Esophagus muscularis mucosa (tissue), 4 donors: ENCODE results near the gene PYHIN1. TPM values are rescaled to one million over a fixed set of nuclear protein-coding genes. Genes with fewer than 3 reads are reported as not detected.

ENCODE experiments used
- DNase-seq: peaks from one replicate; pipeline ENCODE4 v3.0.0-alpha.2; 2017; ENCODE audit errors: extremely low spot score
- H3K27ac ChIP-seq, 4 donors: fragments of 200-600 bp; sonication (generic); replicated peaks in 1 of 4; 1 replicate in 3 of 4; 2 replicates in 1 of 4; pipeline ENCODE4 v1.5.1; 2016 to 2019; ENCODE audit warnings: mild to moderate bottlenecking in 1 of 4
- H3K27me3 ChIP-seq, 4 donors: fragments of 200-600 bp; sonication (generic); one replicate each; pipeline versions ENCODE4 v1.5.1 to v1.6.0; 2016 to 2019
- H3K36me3 ChIP-seq, 4 donors: fragments of 200-600 bp; sonication (generic); one replicate each; pipeline ENCODE4 v1.5.1; 2016 to 2019
- H3K4me1 ChIP-seq, 4 donors: fragments of 200-600 bp; sonication (generic); one replicate each; pipeline ENCODE4 v1.5.1; 2016 to 2019
- H3K4me3 ChIP-seq, 4 donors: fragments of 200-600 bp; sonication (generic); 1 replicate in 2 of 4; 2 replicates in 2 of 4; pipeline ENCODE4 v1.5.1; 2016 to 2019; ENCODE audit warnings: mild to moderate bottlenecking in 4 of 4, moderate library complexity in 1 of 4
- H3K9me3 ChIP-seq, 4 donors: fragments of 200-600 bp; sonication (generic); 1 replicate in 3 of 4; 2 replicates in 1 of 4; pipeline ENCODE4 v1.5.1; 2016 to 2019
- EP300 ChIP-seq: sonication (generic); formaldehyde crosslinking; IDR thresholded peaks from one replicate; pipeline ENCODE4 v1.6.1; 2017; ENCODE audit warnings: antibody characterized with exemption
- POLR2A ChIP-seq: fragments of 450-650 bp; IDR thresholded peaks from one replicate; pipeline ENCODE4 v1.6.1; 2017; ENCODE audit warnings: antibody characterized with exemption, moderate library complexity, mild to moderate bottlenecking, low read depth
- POLR2AphosphoS5 ChIP-seq, 2 donors: sonication (generic); formaldehyde crosslinking; IDR thresholded peaks; one replicate each; pipeline ENCODE4 v1.6.1; 2017; ENCODE audit warnings: antibody characterized with exemption in 2 of 2
- WGBS: methylation state at CpG from one replicate; pipeline ENCODE4 v1.1.5; 2018; 5-methylcytosine and 5-hydroxymethylcytosine counted together
- intact Hi-C: fragments of 100-400 bp; cut with DNase I; formaldehyde crosslinking; loops from one replicate; pipeline ENCODE4 v1.15.1; 2023
- total RNA-seq, 4 donors: library from RNA; depleted of rRNA; stranded (reverse); fragments of >200 nt; gene quantifications; one replicate each; pipeline versions ENCODE4 v1.1.0 to v1.2.1, GENCODE V29; 2016
- TF ChIP-seq, protein P1 (sequence below), 3 experiments: fragments of 200-600 bp in 2 of 3; fragments of 450-650 bp in 1 of 3; sonication (generic) in 2 of 3; IDR thresholded peaks; one replicate each; pipeline ENCODE4 v1.5.1; 2017 to 2019; ENCODE audit warnings: antibody characterized with exemption in 3 of 3, mild to moderate bottlenecking in 2 of 3, moderate library complexity in 1 of 3

The PYHIN1 gene
- total RNA-seq, 4 donors from 2014 or later, result 1.2 to 1.3 TPM; not detected in 2

DNA sequence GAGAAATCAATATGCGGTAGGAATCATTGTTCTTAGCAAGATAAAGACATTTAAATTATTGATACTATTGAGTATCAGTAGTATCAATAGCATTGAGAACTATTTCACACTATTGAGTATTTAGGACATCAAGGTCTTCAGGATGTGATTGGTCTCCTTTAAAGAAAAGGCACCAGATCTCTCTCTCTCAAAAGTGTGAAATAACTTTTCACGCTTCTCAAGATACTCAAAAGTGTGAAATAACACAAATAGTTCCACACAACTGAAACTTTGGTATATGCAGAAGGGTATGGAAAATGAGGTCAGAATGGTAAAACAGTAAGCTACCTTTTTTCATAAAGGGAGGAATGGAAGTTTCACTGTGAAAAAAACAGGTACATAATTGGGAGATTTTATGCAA, 6.7 kb upstream of the PYHIN1 start:
- TF ChIP-seq POLR2A (no peak), EP300 (no peak), POLR2AphosphoS5 (IDR thresholded peaks at IDR 0.05) (no peak)
- TF ChIP-seq, protein P1, sequence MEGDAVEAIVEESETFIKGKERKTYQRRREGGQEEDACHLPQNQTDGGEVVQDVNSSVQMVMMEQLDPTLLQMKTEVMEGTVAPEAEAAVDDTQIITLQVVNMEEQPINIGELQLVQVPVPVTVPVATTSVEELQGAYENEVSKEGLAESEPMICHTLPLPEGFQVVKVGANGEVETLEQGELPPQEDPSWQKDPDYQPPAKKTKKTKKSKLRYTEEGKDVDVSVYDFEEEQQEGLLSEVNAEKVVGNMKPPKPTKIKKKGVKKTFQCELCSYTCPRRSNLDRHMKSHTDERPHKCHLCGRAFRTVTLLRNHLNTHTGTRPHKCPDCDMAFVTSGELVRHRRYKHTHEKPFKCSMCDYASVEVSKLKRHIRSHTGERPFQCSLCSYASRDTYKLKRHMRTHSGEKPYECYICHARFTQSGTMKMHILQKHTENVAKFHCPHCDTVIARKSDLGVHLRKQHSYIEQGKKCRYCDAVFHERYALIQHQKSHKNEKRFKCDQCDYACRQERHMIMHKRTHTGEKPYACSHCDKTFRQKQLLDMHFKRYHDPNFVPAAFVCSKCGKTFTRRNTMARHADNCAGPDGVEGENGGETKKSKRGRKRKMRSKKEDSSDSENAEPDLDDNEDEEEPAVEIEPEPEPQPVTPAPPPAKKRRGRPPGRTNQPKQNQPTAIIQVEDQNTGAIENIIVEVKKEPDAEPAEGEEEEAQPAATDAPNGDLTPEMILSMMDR (IDR thresholded peaks at IDR 0.05), result no peak
- Histone ChIP-seq H3K36me3 (no peaks in the 10 kb centered on the region), H3K9me3 (peaks cover 0 to 14% (median 10%) of the 10 kb centered on the region in 4 donors), H3K4me1 (no peaks in the 10 kb centered on the region), H3K27ac (no peak overlapping the region), H3K4me3 (no peak overlapping the region), H3K27me3 (no peaks in the 10 kb centered on the region)
- 65% methylated on average over 2 of the region's 2 CpGs for WGBS
- no peak for DNase-seq
- intact Hi-C loops, result no loop called here

- WGBS, result 69% methylated on average over 5 of the region's 5 CpGs
- Histone ChIP-seq H3K36me3 (no peaks in the 10 kb centered on the region), H3K27ac (no peak overlapping the region), H3K4me1 (no peaks in the 10 kb centered on the region), H3K9me3 (peaks cover 0 to 10% (median 9%) of the 10 kb centered on the region in 4 donors), H3K4me3 (no peak overlapping the region), H3K27me3 (no peaks in the 10 kb centered on the region)
- intact Hi-C loops, result no loop called here
- DNase-seq, result no peak
- TF ChIP-seq EP300 (no peak), POLR2A (no peak), POLR2AphosphoS5 (IDR thresholded peaks at IDR 0.05) (no peak)
- TF ChIP-seq, protein P1 (IDR thresholded peaks at IDR 0.05), result no peak
Observed at GRCh38 chr1:158930504-158930903, 848 bp upstream of the PYHIN1 start.

DNA sequence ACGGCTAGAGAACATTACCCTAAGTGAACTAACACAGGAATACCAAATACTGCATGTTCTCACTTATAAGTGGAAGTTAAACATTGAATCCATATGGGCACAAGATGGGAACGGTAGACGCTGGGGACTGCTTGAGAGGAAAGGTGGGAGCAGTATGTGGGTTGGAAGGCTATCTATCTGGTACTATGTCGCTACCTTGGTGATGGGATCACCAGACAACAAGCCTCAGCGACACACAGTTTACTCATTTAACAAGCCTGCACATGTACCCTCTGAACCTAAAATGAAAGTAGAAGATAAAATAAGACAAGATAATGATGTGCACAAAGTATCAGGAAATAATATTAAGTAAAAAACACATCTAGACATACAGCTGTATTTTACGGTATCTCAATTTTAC, 819 bp downstream of the PYHIN1 start:
- Histone ChIP-seq H3K27me3 (no peaks in the 10 kb centered on the region), H3K36me3 (no peaks in the 10 kb centered on the region), H3K4me3 (peak overlapping the region in 1 of 4 donors; percentile 23), H3K9me3 (peaks cover 0 to 5% (median 4%) of the 10 kb centered on the region in 4 donors), H3K27ac (no peak overlapping the region), H3K4me1 (no peaks in the 10 kb centered on the region)
- no peak for DNase-seq
- 88% methylated on average over 6 of the region's 6 CpGs for WGBS
- TF ChIP-seq POLR2AphosphoS5 (IDR thresholded peaks at IDR 0.05), result no peak
- no peak for TF ChIP-seq EP300
- TF ChIP-seq POLR2A, result no peak
- TF ChIP-seq, protein P1 (IDR thresholded peaks at IDR 0.05), result no peak
- intact Hi-C loops, result no loop called here

- no peak for DNase-seq
- TF ChIP-seq POLR2A (no peak), EP300 (no peak), POLR2AphosphoS5 (IDR thresholded peaks at IDR 0.05) (no peak)
- TF ChIP-seq, protein P1 (IDR thresholded peaks at IDR 0.05), result no peak
- no peaks in the 10 kb centered on the region for H3K4me1 ChIP-seq
- no peak overlapping the region for H3K4me3 ChIP-seq
- WGBS, result 46% methylated on average over 1 of the region's 1 CpG
- intact Hi-C loops, result no loop called here
- no peak overlapping the region for H3K27ac ChIP-seq
- H3K27me3 ChIP-seq, result no peaks in the 10 kb centered on the region
- H3K36me3 ChIP-seq, result no peaks in the 10 kb centered on the region
- H3K9me3 ChIP-seq, result no peaks in the 10 kb centered on the region
Observed at GRCh38 chr1:158933621-158934020, 2.3 kb downstream of the PYHIN1 start.

DNA sequence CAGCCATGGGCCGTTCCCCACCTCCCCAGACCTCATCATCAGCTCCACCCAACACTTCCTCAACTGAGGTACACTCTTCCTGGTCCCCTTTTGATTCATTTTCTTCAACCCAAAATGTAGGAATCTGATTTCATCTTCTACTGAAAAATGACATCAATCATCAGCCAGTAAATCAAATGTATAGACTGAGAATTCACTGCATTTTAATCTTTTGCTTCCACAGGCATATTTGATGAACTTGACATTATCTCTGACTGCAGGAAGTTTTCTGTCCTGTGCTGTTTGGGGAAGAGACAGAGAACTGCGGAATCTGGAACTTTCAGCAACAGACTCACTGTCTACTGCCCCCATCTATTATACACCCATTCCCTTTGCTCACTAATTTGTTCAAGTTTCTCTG, 7.8 kb downstream of the PYHIN1 start:
- H3K4me3 ChIP-seq, result no peak overlapping the region
- H3K4me1 ChIP-seq, result no peaks in the 10 kb centered on the region
- intact Hi-C loops, result no loop called here
- WGBS, result 78% methylated on average over 2 of the region's 2 CpGs
- no peaks in the 10 kb centered on the region for H3K36me3 ChIP-seq
- H3K9me3 ChIP-seq, result no peaks in the 10 kb centered on the region
- H3K27ac ChIP-seq, result no peak overlapping the region
- DNase-seq, result no peak
- TF ChIP-seq POLR2AphosphoS5 (IDR thresholded peaks at IDR 0.05), result no peak
- TF ChIP-seq, protein P1 (IDR thresholded peaks at IDR 0.05), result no peak
- TF ChIP-seq EP300, result no peak
- no peak for TF ChIP-seq POLR2A
- H3K27me3 ChIP-seq, result no peaks in the 10 kb centered on the region
